HG03060 (cell line): ENCODE measurements around the gene SPG21.
"Not testable (repeated sequence)": the region's sequence is repeated elsewhere in the genome, so short reads cannot be mapped to it uniquely, and the experiment has no call there.

Source experiments
- ATAC-seq: cut with Tn5 transposase; IDR thresholded peaks from one replicate; pipeline ENCODE4 v1.9.1; 2021; ENCODE audit warnings: low read depth, moderate number of reproducible peaks; ENCODE audit not compliant: unreplicated experiment

The SPG21 gene, protein sequence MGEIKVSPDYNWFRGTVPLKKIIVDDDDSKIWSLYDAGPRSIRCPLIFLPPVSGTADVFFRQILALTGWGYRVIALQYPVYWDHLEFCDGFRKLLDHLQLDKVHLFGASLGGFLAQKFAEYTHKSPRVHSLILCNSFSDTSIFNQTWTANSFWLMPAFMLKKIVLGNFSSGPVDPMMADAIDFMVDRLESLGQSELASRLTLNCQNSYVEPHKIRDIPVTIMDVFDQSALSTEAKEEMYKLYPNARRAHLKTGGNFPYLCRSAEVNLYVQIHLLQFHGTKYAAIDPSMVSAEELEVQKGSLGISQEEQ

DNA sequence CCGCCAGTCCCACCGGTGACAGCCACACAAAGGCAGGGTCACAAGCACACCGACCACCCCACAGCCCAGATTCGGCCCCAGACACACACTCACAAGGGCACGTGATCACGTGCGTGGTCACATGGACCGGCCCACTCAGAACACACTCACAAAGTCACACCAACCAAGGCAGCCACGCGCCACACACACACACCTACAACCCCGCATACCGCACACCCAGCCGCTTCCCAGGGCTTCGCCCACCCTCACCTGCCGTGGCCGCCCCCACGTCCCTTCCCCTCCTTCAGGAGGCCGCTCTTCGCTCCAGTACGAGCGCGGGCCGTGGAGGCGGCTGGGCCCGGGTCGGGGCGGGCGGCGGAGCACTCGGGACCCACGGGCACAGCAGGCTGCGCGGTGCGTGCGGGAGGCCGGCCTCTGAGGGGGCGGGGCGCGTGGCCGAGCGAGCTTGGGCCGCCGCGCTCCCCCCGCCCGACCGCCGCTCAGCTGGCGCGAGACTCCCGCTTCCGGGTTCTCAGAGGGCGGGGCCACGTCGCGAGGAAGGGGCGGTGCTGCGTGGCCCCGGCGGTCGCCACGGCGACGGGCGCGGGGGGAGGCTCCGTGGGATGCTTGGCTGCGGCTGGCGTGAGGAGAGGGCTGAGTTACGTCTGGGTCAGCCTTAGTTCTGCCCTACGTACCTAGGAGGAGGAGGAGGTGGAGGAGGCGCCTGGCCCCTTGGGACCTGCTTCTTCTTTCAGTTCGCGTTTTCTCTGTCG lies at the start of gene SPG21:
SPG21 (minus strand) TSS at position 499 of the 752 bp plus-strand sequence. CDS start 6,345 bp downstream, outside the sequence.
- ATAC-seq: peak; percentile 87

DNA sequence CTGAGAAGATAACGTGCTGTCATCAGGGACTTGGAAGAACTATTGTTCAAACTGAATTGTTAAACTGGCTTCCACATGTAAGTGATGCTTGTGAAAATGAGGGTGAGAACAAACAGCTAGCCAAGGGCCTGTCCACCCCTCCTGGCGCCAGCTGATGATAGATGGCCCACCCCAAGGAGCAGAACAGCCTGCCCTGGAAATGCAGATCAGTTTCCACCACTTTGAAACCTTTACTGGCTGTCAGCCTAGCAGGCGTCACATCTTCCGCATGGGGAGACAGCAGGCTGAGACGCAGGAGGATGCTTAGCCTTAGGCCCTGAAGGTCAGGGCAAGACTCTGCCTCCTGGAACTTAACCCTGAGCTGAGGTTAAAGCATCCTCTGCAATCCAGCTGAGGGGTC lies 49.1 kb upstream of the SPG21 start:
- no peak for ATAC-seq

DNA sequence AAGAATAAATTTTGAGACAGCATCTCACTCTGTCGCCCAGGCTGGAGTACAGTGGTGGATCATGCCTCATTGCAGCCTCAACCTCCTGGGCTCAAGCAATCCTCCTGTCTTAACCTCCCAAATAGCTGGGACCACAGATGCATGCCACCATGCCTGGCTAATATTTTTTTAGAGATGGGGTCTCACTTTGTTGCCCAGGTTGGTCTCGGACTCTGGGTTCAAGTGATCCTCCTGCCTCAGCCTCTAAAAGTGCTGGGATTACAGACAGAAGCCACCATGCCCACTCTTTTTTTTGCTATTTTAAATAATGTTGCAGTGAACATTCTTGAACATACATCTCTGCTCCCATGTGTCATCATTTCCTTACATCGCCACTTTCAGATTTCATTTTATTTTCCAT lies 48.7 kb upstream of the SPG21 start:
- ATAC-seq: no peak

DNA sequence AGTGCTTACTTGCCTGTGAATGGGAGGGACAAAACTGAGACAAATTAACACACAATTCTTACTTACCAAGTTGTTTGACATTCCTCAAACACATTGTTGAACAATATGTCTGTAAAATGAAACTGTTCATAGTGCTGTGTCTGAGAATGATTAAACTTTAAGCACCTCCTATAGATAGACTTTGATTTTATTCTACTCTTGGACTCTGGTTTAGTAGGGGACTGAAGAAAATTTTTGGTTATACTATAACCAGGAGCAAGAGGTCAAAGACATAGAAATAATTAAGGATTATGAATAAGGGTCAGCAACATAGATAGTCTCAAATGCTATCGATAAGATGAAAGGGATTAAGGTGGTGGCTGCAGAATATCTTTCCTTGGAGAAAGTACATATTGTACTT lies 47.6 kb upstream of the SPG21 start:
- no peak for ATAC-seq

DNA sequence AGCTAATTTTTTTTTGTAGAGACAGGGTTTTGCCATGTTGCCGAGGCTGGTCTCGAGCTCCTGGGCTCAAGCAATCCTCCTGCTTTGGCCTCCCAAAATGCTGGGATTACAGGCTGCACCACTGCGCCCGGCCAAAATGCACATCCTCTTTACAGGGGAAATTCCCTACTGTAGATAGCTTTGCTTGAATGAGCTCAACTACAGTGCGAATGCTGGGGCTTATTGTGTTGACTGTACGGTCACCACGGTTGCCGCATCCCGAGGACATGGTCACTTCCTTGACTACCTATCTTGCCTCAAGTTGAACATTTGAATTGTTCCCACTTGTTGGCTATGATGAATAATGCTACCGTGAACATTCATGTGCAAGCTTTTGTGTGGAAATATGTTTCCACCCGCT lies 45.0 kb upstream of the SPG21 start:
- ATAC-seq: no peak

DNA sequence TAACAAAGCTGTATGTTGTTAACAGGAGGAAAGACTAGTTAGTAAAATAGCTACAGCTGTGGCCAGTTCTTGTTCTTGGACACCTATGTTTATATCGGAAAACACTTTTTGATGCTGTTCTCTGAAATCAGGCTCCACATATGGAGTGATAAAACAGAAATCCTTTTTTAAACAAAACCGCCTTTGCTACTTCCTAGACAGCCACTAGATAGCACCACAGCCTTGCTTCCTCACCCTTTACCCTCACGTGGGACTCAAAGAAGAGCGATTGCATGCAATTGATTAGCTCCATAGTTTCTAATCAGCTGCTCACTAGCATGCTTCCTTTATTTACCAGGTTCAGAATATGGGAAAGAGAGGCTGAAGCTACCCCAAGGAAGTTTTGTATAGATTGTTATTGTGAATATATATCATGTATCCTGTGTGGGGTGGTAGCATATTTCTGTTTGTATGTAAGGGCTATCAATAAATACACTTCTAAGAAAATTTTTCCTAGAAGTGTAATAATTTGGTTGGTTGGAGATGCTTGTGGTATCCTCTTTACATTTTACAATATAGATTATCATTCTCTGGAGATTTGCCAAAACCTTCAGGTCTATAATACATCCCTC lies 44.0 kb upstream of the SPG21 start:
- ATAC-seq: no peak

DNA sequence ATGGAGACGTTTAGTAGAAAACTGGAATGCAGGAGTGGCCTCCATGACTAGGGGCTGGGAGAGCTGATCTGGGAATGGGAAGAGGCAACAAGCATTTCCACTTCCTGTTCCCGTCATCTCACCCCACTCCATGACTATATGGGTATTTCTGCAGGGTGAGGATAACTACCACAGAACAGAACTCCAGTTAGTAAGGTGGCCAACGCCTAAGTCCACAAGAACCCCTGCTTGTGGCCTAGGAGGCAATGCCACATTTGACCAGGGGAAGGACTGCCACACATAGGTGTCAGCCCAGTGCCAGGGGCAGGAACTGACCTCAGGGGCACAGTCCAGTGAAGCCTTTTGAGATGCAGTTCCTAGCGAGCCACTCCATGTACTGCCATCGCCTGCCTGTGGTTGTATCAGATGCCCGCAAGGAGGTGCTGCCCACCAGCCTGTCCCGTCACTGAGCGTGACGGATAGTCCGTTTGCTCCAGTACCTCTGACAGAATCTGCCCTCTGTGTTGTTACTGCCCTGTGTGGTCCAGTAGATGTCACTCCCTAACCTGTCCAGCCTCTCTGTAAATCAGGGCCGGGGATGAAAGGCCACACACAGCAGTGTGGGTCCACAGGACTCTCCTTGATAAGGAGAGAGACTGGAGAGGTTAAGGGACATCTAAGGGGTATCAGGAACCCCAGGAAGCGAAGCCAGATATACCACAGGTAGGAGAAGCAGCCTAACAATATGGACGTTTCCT lies 43.3 kb upstream of the SPG21 start:
- no peak for ATAC-seq

DNA sequence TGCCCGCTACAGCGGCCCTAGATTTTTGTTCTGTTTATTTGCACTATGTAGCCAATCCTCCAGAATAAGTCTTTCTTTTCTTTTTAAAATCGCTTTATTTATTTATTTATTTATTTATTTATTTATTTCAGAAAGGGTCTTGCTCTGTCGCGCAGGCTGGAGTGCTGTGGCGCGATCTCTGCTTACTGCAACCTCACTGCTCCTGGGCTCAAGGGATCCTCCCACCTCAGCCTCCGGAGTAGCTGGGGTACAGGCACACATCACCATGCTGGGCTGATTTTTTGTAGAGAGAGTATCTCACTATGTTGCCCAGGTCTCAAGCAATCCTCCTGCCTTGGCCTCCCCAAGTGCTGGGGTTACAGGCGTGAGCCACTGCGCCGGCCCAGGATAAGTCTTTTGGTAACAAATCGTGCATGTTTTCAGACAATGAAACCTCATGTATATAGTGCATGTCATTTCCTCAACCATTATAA lies 40.1 kb upstream of the SPG21 start:
- no peak for ATAC-seq

DNA sequence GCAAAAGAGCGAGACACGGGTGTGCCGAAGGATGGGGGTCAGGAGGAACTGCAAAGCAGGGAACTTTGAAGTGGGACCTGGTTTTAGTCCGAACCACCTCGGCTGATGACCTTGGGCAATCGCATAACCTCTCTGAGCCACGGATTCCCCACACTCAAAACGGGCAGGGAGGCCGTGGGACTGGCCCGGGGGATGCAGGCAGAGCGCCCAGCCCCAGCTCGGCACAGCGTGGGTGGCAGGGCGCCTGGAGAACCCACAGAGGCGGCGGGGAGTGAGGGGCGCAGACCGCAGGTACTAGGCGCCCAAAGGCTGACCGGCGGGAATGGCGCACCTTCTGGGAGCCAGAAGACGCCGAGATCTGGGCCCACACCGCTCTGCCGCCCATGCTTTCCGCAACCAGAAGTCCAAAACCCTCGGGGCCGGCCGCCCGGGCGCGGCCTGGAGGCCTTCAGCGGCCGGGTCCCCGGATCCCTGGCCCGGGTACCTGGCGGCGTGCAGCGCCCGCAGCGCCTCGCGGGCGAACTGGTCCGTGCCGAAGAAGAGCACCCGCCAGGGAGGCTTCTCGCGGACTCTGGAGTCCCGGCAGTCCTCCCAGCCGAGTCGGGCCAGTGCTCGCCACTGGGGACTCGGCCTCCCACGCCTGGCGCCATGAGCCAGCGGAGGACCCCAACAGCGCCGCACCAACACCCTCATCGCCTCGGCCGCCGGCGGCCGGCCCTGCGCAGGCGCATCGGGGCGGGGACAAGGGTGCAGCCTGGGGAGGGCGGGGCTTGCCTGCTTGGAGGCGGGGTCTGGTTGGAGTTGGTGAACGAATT lies 39.4 kb upstream of the SPG21 start, which contains the start of gene MTFMT:
MTFMT (minus strand) TSS at position 719 of the 815 bp plus-strand sequence; CDS start at position 693, 26 bp downstream.
- ATAC-seq: no peak

DNA sequence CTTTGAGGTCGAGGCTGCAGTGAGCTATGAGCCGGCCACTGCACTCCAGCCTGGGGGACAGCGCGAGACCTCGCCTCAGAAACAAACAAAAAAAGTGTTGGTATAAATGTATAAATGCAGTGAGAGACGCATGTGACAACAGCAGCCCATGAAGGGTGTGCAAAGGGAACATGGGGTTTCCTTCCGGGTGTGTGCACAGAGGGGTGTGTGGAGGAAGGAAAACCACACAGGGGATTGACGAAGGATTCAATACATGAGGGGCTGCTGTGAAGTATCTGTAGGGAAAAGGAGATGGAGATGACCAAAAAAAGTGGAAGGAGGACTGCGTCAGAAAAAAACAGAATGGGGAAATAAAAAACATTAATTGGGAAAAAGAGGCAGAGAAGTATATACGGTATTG lies 38.6 kb upstream of the SPG21 start:
- ATAC-seq: no peak

DNA sequence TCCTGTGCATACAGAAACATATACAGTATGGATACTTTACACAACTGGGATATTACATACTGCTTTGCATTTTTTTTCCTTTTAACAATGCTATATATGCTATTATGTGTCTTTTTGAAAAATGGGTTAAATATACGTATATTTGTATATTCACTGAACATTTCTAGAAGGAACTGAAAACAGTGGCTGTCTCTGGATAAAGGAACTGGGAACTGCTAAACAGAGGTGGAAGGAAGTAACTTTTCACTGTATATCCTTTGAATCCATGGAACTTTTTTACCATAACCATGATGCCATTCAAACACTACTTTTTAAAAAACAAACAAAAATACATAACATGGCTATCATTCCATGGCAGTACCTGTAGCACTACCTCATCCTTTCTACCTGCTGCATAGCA lies 37.9 kb upstream of the SPG21 start:
- no peak for ATAC-seq

DNA sequence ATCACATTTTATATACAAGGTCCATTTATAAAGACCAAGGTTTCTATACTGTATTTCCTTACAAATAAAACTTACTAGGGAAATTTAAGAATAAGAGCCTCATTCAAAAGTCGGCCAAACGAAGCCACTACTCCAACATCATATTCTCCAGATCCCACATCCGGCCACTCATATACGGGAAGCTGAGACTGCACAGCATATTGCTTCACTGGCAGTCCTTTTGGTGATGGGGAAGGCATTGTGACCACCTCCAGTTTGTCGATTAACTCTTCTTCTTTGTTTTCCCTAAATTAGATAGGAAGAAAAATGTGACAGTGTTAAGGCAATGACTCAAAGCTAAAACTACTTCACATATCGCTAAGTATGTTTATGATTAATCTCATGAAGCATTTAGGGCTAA lies 37.0 kb upstream of the SPG21 start:
- ATAC-seq: no peak

DNA sequence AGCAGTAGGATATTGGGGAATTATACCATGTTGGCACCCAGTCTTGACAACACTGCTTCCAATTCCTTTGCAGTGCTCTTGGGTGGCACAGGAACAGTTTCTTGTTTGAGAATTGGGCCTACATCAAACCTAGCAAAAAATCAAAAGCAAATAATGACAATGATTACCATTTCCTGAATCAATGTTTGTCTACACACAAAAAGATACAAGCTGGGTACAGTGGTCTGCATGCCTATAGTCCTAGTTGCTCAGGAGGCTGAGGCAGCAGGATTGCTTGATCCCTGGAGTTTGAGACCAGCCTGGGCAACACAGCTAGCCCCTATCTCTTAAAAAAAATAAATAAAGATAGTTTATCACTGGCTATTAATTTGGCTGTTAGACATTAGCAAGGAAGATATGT lies 31.8 kb upstream of the SPG21 start:
- no peak for ATAC-seq

DNA sequence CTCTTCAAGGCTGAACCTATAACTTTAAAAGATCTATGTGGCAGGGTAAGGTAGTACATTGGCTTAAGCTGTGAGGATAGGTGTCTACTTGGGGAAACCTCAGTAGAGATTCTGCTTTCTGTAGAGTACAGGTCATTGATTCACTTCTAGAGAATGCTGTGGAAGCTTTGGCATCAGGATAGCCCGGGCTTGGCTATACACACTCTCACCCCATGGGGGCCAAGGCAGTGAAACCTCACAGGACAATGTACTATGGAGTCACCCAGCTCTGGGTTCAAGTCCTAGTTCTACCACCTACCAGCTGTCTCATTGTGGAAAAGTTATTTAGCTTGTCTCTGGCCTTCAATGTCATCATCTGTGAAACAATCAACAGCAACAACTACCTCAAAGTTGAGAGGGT lies 30.7 kb upstream of the SPG21 start:
- ATAC-seq: no peak

DNA sequence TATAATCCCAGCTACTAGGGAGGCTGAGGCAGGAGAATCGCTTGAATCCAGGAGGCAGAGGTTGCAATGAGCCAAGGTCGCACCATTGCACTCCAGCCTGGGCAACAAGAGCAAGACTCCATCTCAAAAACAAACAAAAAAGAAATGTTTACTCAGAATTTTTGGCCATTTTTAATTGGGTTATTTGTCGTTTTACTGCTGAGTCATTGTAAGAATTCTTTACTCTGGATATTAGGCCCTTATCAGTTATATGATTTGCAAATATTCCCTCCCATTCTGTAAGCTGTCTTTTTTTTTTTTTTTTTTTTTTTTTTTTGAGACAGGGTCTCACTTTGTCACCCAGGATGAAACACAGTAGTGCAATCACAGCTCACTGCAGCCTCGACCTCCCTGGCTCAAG lies 21.5 kb upstream of the SPG21 start:
- not testable (repeated sequence) for ATAC-seq

DNA sequence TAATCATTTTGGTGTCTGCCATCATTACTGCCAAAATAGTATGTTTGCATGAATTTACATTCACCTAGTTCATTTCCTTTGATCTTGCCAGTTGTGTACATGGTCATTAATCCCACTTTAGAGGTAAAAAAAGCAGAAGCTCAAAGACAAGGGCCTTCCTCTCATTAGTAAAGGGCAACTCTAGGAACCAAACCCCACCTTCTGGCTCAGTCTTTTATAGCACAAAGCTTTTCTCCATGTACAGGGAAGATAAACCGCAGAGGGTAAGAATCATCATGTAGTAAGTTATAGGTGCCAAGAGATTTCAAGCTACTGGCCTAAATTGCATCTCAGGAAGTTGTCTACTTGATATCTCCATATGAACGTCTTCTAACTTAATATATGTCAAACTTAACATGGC lies 19.3 kb upstream of the SPG21 start:
- no peak for ATAC-seq

DNA sequence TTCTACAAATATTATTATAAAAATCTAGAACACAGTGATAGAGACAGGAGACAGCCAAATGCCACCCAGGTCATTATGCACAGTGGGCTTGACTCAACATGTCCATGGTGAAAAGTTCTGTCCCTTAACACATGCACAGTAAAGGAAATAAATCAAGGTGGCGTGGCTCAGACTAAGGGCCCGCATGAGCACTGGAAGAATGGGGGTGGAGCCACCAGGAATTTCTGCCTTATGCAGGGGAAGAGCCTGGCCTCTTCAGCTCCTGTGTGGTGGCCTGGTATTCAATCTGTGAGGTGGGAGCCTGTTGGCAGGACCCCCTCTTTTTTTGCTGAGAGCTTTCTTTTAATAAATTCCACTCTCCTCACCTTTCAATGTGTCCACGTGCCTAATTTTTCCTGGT lies 17.2 kb upstream of the SPG21 start:
- no peak for ATAC-seq

DNA sequence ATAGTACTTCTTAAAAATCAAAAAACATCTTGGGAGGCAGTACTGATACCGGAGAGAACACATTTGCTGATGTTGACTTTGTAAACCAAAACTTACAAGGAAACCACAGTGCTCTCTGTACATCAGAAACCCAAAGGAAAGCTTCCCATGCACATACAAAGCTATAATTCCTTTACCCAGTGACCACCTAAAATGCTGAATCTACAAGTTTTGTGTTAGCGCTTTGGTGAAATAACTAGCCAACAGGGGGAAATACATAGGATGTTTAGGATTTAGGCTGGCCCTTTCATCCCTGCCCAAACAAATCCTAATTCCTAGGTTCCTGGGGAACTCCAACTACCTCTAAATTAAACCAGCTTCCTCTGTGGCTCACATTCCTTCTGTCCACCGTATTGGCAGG lies 15.3 kb upstream of the SPG21 start:
- ATAC-seq: no peak

DNA sequence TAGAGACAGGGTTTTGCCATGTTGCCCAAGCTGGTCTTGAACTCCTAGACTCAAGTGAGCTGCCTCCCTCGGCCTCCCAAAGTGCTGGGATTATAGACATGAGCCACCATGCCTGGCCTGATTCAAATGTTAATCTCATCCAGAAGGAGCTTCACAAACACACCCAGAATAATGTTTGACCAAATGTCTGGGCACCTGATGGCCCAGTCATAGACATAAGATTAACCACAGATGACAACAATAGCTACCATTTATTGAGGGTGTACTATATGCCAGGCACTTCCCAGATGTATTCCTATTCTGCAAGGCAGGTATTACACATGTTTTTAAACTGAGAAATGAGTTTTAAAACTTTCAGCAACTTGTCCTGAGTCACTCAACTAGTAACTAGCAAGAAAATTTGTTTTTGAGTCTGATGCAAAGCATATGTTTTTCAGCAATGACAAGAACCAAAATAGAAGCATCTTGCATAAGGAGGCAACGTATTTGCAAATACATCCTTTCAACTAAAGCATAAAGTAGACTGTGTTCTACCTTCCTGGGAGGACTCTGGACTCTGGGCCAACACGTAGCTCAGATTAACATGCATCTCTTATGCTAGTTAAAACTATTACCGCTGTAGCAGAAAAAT lies 8.1 kb upstream of the SPG21 start:
- ATAC-seq: no peak

DNA sequence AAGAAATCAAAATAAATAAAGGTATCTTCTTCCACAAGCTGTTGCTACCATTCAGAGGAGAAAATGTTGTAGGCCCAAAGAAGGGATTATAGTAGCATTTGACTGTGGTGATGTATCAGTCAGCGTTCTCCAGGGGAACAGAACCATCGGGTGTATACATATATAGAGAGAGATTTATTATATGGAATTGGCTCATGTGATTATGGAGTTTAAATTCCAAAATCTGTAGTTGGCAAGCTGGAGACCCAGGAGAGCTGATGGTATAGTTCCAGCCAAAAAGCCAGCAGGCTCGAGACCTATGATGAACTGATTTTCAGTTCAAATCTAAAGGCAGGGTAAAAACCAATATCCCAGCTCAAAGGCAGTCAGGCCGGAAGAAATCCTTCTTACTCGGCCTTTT lies 7.4 kb upstream of the SPG21 start:
- ATAC-seq: no peak
